Measurements from ENCODE around the gene TMIGD3.

The TMIGD3 gene

GRCh38 chr1:111486431-111486830 lies 17.0 kb downstream of the TMIGD3 start:
- no peak for TF ChIP-seq CTCF (IDR thresholded peaks at IDR 0.05; ENCODE audit: low read depth, low read length, missing control alignments)
- DNase-seq (ENCODE audit: low read depth), result no peak
- H3K4me3 ChIP-seq (ENCODE audit: low read depth, low read length), result no peak overlapping the region
- in situ Hi-C loops (cut with HindIII; ENCODE audit: low sequenced_read_pairs), result no loop called here

DNA sequence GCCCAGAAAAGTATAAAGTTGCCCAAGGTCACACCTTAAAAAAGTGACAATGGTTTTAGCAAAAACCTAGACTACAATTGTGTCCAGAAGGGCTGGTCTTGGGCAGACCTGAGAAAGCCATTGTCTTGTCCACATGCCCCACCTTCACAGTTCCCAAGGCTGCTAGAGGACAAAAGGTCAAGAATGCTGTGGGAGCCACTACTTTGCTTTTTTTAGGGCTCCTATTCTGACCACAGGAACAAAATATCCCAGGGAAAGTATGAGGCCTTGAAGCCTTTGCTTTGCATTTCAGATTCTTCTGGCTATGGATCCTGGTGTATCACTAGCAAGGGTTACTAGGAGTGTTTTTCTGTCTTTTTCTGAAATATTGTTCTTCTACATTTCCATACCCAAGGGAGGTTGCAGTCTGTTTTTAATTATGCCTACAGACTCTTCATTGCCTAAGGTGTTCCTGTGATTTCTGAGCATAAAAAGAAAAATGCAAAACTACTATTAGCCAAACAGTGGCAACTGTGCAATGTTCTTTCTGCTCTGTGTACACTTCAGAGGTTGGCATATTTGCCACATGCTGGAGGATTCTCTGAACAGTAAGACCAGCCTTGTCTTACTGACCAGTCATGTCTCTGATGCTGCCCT lies 18.9 kb downstream of the TMIGD3 start:
- in situ Hi-C loops (cut with HindIII; ENCODE audit: low sequenced_read_pairs), result no loop called here
- no peak for TF ChIP-seq CTCF (IDR thresholded peaks at IDR 0.05; ENCODE audit: low read depth, low read length, missing control alignments)

DNA sequence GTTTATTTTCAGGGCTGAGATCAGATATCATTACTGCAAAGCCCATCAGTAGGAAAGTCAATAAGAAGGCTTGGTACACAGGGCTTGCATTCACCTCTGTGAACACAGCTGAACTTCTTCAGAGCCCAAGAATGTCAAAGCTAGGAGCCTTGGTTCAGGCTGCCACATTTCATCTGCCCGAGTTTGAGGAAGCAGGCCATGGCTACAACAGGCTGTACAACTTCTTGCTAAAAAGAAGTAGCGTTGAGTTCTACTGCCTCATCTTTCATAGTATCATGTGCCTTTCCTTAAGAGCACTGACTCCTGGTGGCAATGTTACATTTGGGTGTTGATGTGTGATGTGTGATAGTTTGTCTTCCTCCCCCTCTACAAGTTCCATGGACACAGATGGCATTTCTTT lies 19.6 kb downstream of the TMIGD3 start:
- no peak for DNase-seq (ENCODE audit: low read depth)
- in situ Hi-C loops (cut with HindIII; ENCODE audit: low sequenced_read_pairs), result no loop called here
- no peak overlapping the region for H3K4me3 ChIP-seq (ENCODE audit: low read depth, low read length)
- no peak for TF ChIP-seq CTCF (IDR thresholded peaks at IDR 0.05; ENCODE audit: low read depth, low read length, missing control alignments)

More for the DNA sequence above, 18.9 kb downstream of the TMIGD3 start:
- no peak overlapping the region for H3K4me3 ChIP-seq (ENCODE audit: low read depth, low read length)
- no peak for DNase-seq (ENCODE audit: low read depth)

- DNase-seq (ENCODE audit: low read depth), result no peak
- in situ Hi-C loops (cut with HindIII; ENCODE audit: low sequenced_read_pairs), result no loop called here
- no peak for TF ChIP-seq CTCF (IDR thresholded peaks at IDR 0.05; ENCODE audit: low read depth, low read length, missing control alignments)
- H3K4me3 ChIP-seq (ENCODE audit: low read depth, low read length), result no peak overlapping the region
Measured at GRCh38 chr1:111483166-111483565, 20.3 kb downstream of the TMIGD3 start.

DNA sequence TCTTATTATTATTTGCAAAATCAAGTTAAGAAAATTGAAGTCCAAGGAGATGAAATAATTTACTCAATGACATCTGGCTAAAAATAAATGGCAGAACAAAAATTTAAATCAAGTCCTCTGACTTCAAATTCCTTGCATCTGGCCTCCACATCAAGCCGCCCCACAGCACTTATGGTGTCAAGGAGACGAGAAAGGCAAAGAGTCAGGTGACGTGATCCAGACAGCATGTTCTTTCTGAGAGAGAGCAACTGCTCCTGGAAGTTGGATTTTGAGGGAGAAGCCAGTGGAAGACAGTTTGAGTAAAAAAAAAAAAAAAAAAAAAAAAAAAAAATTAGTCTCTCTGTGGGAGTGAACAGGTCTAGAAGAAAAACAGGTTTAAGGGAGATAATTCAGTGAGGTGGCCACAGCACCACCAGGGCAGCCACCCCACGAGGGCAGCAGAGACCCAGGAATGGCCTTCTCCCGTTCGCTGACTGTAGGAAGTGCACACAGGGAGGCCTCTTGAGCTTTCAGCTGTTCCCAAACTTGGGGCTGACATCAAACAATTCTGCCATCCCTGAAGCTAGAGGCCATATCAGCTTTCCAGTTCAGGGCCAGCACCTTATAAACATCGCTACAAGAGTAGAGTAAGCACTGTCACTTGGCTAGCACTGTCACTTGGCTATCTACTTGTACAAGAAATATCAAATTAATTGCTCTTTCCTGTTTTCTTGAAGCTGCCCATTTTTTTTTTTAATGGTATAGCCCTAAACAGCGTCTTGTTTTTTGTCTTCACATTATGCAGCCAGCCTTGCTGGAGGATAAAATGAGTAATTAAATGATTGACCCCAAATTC lies 21.8 kb downstream of the TMIGD3 start:
- peak; percentile 73 for TF ChIP-seq CTCF (IDR thresholded peaks at IDR 0.05; ENCODE audit: low read depth, low read length, missing control alignments)
- in situ Hi-C loops (cut with HindIII; ENCODE audit: low sequenced_read_pairs), result no loop called here
- no peak overlapping the region for H3K4me3 ChIP-seq (ENCODE audit: low read depth, low read length)
- DNase-seq (ENCODE audit: low read depth), result peak; percentile 31

GRCh38 chr1:111480674-111481073 lies 22.8 kb downstream of the TMIGD3 start:
- H3K4me3 ChIP-seq (ENCODE audit: low read depth, low read length), result no peak overlapping the region
- in situ Hi-C loops (cut with HindIII; ENCODE audit: low sequenced_read_pairs), result no loop called here
- no peak for TF ChIP-seq CTCF (IDR thresholded peaks at IDR 0.05; ENCODE audit: low read depth, low read length, missing control alignments)
- DNase-seq (ENCODE audit: low read depth), result no peak
